ENCODE data around the gene C1QL4.

The C1QL4 gene

GRCh38 chr12:49325606-49326005, 11.4 kb downstream of the C1QL4 start:
- no peak overlapping the region for H2BK12ac ChIP-seq (ENCODE audit: low read length in 2 of 2)
- H2BK5ac ChIP-seq (ENCODE audit: low read depth, low read length, poor library complexity, severe bottlenecking), result no peak overlapping the region
- 94% methylated on average over 6 of the region's 6 CpGs for WGBS
- H3K36me3 ChIP-seq (ENCODE audit: control insufficient read depth in 1 of 2, insufficient read depth in 2 of 2, low read depth in 1 of 2, low read length in 2 of 2), result peaks cover 8 to 16% of the 10 kb centered on the region in 2 experiments
- no peak for DNase-seq
- H3K4me1 ChIP-seq (ENCODE audit: control insufficient read depth, insufficient read depth, low read depth, low read length), result peaks cover 13% of the 10 kb centered on the region
- no peaks in the 10 kb centered on the region for H3K9me3 ChIP-seq (ENCODE audit: control insufficient read depth, low read length)
- no peak overlapping the region for H3K4me2 ChIP-seq (ENCODE audit: low read length, poor library complexity, severe bottlenecking)
- H3K27ac ChIP-seq (ENCODE audit: low read length, poor library complexity, severe bottlenecking), result no peak overlapping the region
- no peak overlapping the region for H3K18ac ChIP-seq (ENCODE audit: low read depth in 1 of 2, low read length in 2 of 2)
- no peak overlapping the region for H3K9ac ChIP-seq (ENCODE audit: low read length)
- H2BK120ac ChIP-seq (ENCODE audit: low read depth, low read length), result no peak overlapping the region
- H2AFZ ChIP-seq (ENCODE audit: low read depth, low read length), result no peak overlapping the region
- peaks cover 23% of the 10 kb centered on the region for H3K79me1 ChIP-seq (replicated peaks; ENCODE audit: low read length, poor library complexity, severe bottlenecking)
- H3K23ac ChIP-seq (ENCODE audit: low read length in 2 of 2), result no peak overlapping the region
- H2AK5ac ChIP-seq (ENCODE audit: low read length, severe bottlenecking), result no peak overlapping the region
- H3K14ac ChIP-seq (ENCODE audit: low read length in 2 of 2), result no peak overlapping the region
- no peak overlapping the region for H4K91ac ChIP-seq (ENCODE audit: low read length)
- H2BK15ac ChIP-seq (ENCODE audit: low read depth, poor library complexity, severe bottlenecking), result no peak overlapping the region
- H4K8ac ChIP-seq (ENCODE audit: low read length), result no peak overlapping the region
- H3K4ac ChIP-seq (ENCODE audit: low read depth in 1 of 2, low read length in 2 of 2), result no peak overlapping the region
- H3K4me3 ChIP-seq (ENCODE audit: insufficient read depth in 1 of 2, low read depth in 1 of 2, low read length in 2 of 2), result no peak overlapping the region
- H3K27me3 ChIP-seq (ENCODE audit: control insufficient read depth in 1 of 2, insufficient read depth in 1 of 2, low read length in 2 of 2), result no peaks in the 10 kb centered on the region

GRCh38 chr12:49323524-49324097, 13.4 kb downstream of the C1QL4 start:
- no peak overlapping the region for H3K14ac ChIP-seq (ENCODE audit: low read length in 2 of 2)
- WGBS, result 20% methylated on average over 13 of the region's 19 CpGs
- peak overlapping the region; percentile 40 for H4K8ac ChIP-seq (ENCODE audit: low read length)
- no peaks in the 10 kb centered on the region for H3K27me3 ChIP-seq (ENCODE audit: control insufficient read depth in 1 of 2, insufficient read depth in 1 of 2, low read length in 2 of 2)
- peaks cover 13% of the 10 kb centered on the region for H3K4me1 ChIP-seq (ENCODE audit: control insufficient read depth, insufficient read depth, low read depth, low read length)
- DNase-seq, result no peak
- peaks cover 3 to 8% of the 10 kb centered on the region in 2 experiments for H3K36me3 ChIP-seq (ENCODE audit: control insufficient read depth in 1 of 2, insufficient read depth in 2 of 2, low read depth in 1 of 2, low read length in 2 of 2)
- H4K91ac ChIP-seq (ENCODE audit: low read length), result peak overlapping the region; percentile 36
- H3K27ac ChIP-seq (ENCODE audit: low read length, poor library complexity, severe bottlenecking), result no peak overlapping the region
- peak overlapping the region; percentile 99 for H3K4me2 ChIP-seq (ENCODE audit: low read length, poor library complexity, severe bottlenecking)
- peak overlapping the region; percentile 81 for H3K9ac ChIP-seq (ENCODE audit: low read length)
- no peak overlapping the region for H2BK120ac ChIP-seq (ENCODE audit: low read depth, low read length)
- H2AK5ac ChIP-seq (ENCODE audit: low read length, severe bottlenecking), result no peak overlapping the region
- H3K79me1 ChIP-seq (replicated peaks; ENCODE audit: low read length, poor library complexity, severe bottlenecking), result peaks cover 23% of the 10 kb centered on the region
- no peak overlapping the region for H2BK5ac ChIP-seq (ENCODE audit: low read depth, low read length, poor library complexity, severe bottlenecking)
- H3K4me3 ChIP-seq (ENCODE audit: insufficient read depth in 1 of 2, low read depth in 1 of 2, low read length in 2 of 2), result peak overlapping the region; percentile 64 to 90
- H3K4ac ChIP-seq (ENCODE audit: low read depth in 1 of 2, low read length in 2 of 2), result no peak overlapping the region
- no peak overlapping the region for H3K23ac ChIP-seq (ENCODE audit: low read length in 2 of 2)
- H2BK12ac ChIP-seq (ENCODE audit: low read length in 2 of 2), result no peak overlapping the region
- no peak overlapping the region for H2BK15ac ChIP-seq (ENCODE audit: low read depth, poor library complexity, severe bottlenecking)
- H2AFZ ChIP-seq (ENCODE audit: low read depth, low read length), result peak overlapping the region; percentile 93
- H3K18ac ChIP-seq (ENCODE audit: low read depth in 1 of 2, low read length in 2 of 2), result no peak overlapping the region
- no peaks in the 10 kb centered on the region for H3K9me3 ChIP-seq (ENCODE audit: control insufficient read depth, low read length)

GRCh38 chr12:49322708-49323523, 14.1 kb downstream of the C1QL4 start, which contains the start of gene TROAP:
Gene TROAP, plus strand, starts transcription at chr12:49323255. Its CDS starts 354 bp downstream, at chr12:49323609.
- no peak within 1 kb of the TSS for H3K14ac ChIP-seq (ENCODE audit: low read length in 2 of 2)
- peak within 1 kb of the TSS; percentile 70 to 90 for H3K4me3 ChIP-seq (ENCODE audit: insufficient read depth in 1 of 2, low read depth in 1 of 2, low read length in 2 of 2)
- under 1% methylated on average over 57 of the region's 65 CpGs for WGBS

DNA sequence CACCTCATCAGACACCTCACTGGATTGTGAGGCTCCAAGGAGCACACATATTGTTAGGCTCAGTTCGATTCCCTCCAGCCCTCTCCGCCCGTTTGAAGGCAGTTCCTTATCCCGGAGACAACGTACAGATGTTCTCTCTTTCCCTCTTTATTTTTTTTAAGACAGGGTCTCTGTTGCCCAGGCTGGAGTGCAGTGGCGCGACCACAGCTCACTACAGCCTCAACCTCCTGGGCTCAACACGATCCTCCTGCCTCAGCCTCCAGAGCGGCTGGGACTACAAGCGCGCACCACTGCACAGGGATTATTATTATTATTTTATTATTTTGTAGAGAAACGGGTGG, 14.7 kb downstream of the C1QL4 start:
- no peak overlapping the region for H2BK12ac ChIP-seq (ENCODE audit: low read length in 2 of 2)
- H3K4me1 ChIP-seq (ENCODE audit: control insufficient read depth, insufficient read depth, low read depth, low read length), result peaks cover 13% of the 10 kb centered on the region
- no peak overlapping the region for H2BK120ac ChIP-seq (ENCODE audit: low read depth, low read length)
- DNase-seq, result no peak
- 67% methylated on average over 10 of the region's 12 CpGs for WGBS
- no peaks in the 10 kb centered on the region for H3K9me3 ChIP-seq (ENCODE audit: control insufficient read depth, low read length)
- H3K14ac ChIP-seq (ENCODE audit: low read length in 2 of 2), result no peak overlapping the region
- H3K4me3 ChIP-seq (ENCODE audit: insufficient read depth in 1 of 2, low read depth in 1 of 2, low read length in 2 of 2), result peak overlapping the region; percentile 70 to 90
- no peak overlapping the region for H2AFZ ChIP-seq (ENCODE audit: low read depth, low read length)
- H3K18ac ChIP-seq (ENCODE audit: low read depth in 1 of 2, low read length in 2 of 2), result no peak overlapping the region
- H3K9ac ChIP-seq (ENCODE audit: low read length), result peak overlapping the region; percentile 92
- peaks cover 23% of the 10 kb centered on the region for H3K79me1 ChIP-seq (replicated peaks; ENCODE audit: low read length, poor library complexity, severe bottlenecking)
- no peak overlapping the region for H3K23ac ChIP-seq (ENCODE audit: low read length in 2 of 2)
- H3K36me3 ChIP-seq (ENCODE audit: control insufficient read depth in 1 of 2, insufficient read depth in 2 of 2, low read depth in 1 of 2, low read length in 2 of 2), result peaks cover 3 to 5% of the 10 kb centered on the region in 2 experiments
- peak overlapping the region in 1 of 2 experiments; percentile 53 for H3K4ac ChIP-seq (ENCODE audit: low read depth in 1 of 2, low read length in 2 of 2)
- no peak overlapping the region for H4K91ac ChIP-seq (ENCODE audit: low read length)
- peak overlapping the region; percentile 17 for H3K4me2 ChIP-seq (ENCODE audit: low read length, poor library complexity, severe bottlenecking)
- no peak overlapping the region for H2AK5ac ChIP-seq (ENCODE audit: low read length, severe bottlenecking)
- H2BK15ac ChIP-seq (ENCODE audit: low read depth, poor library complexity, severe bottlenecking), result no peak overlapping the region
- no peak overlapping the region for H2BK5ac ChIP-seq (ENCODE audit: low read depth, low read length, poor library complexity, severe bottlenecking)
- no peaks in the 10 kb centered on the region for H3K27me3 ChIP-seq (ENCODE audit: control insufficient read depth in 1 of 2, insufficient read depth in 1 of 2, low read length in 2 of 2)
- no peak overlapping the region for H4K8ac ChIP-seq (ENCODE audit: low read length)
- no peak overlapping the region for H3K27ac ChIP-seq (ENCODE audit: low read length, poor library complexity, severe bottlenecking)

More at GRCh38 chr12:49322708-49323523, 14.1 kb downstream of the C1QL4 start, which contains the start of gene TROAP:
- Histone ChIP-seq H3K4ac (ENCODE audit: low read depth in 1 of 2, low read length in 2 of 2) (peak within 1 kb of the TSS in 1 of 2 experiments; percentile 53), H2BK120ac (ENCODE audit: low read depth, low read length) (no peak within 1 kb of the TSS), H2BK15ac (ENCODE audit: low read depth, poor library complexity, severe bottlenecking) (peak within 1 kb of the TSS; percentile 62), H2AFZ (ENCODE audit: low read depth, low read length) (peak within 1 kb of the TSS; percentile 93), H3K27me3 (ENCODE audit: control insufficient read depth in 1 of 2, insufficient read depth in 1 of 2, low read length in 2 of 2) (no peaks in the 10 kb centered on the region), H3K79me1 (replicated peaks; ENCODE audit: low read length, poor library complexity, severe bottlenecking) (peaks cover 23% of the 10 kb centered on the region), H3K9me3 (ENCODE audit: control insufficient read depth, low read length) (no peaks in the 10 kb centered on the region), H3K18ac (ENCODE audit: low read depth in 1 of 2, low read length in 2 of 2) (peak within 1 kb of the TSS in 1 of 2 experiments; percentile 93), H3K4me2 (ENCODE audit: low read length, poor library complexity, severe bottlenecking) (peak within 1 kb of the TSS; percentile 99), H3K9ac (ENCODE audit: low read length) (peak within 1 kb of the TSS; percentile 92), H3K36me3 (ENCODE audit: control insufficient read depth in 1 of 2, insufficient read depth in 2 of 2, low read depth in 1 of 2, low read length in 2 of 2) (peaks cover 3 to 8% of the 10 kb centered on the region in 2 experiments), H3K23ac (ENCODE audit: low read length in 2 of 2) (no peak within 1 kb of the TSS), H3K27ac (ENCODE audit: low read length, poor library complexity, severe bottlenecking) (peak within 1 kb of the TSS; percentile 34), H2BK5ac (ENCODE audit: low read depth, low read length, poor library complexity, severe bottlenecking) (no peak within 1 kb of the TSS), H2BK12ac (ENCODE audit: low read length in 2 of 2) (no peak within 1 kb of the TSS), H4K91ac (ENCODE audit: low read length) (peak within 1 kb of the TSS; percentile 36), H3K4me1 (ENCODE audit: control insufficient read depth, insufficient read depth, low read depth, low read length) (peaks cover 13% of the 10 kb centered on the region), H2AK5ac (ENCODE audit: low read length, severe bottlenecking) (no peak within 1 kb of the TSS), H4K8ac (ENCODE audit: low read length) (peak within 1 kb of the TSS; percentile 86)
- DNase-seq, result peak; percentile 99
